Skin of body (tissue), 2 donors: ENCODE data around the gene AGAP1. TPM values are rescaled to one million over a fixed set of nuclear protein-coding genes. Genes with fewer than 3 reads are reported as not detected.

Experiments
- DNase-seq: peaks from one replicate; lab custom pipeline; 2025; lab: John Stamatoyannopoulos, UW
- total RNA-seq: library from RNA; depleted of rRNA; stranded (reverse); fragments of >200 nt; gene quantifications from one replicate; pipeline ENCODE4 v1.2.3, GENCODE V29; 2014

AGAP1 gene
- total RNA-seq, 1 donor from 2014 or later, result 25.6 TPM

DNA sequence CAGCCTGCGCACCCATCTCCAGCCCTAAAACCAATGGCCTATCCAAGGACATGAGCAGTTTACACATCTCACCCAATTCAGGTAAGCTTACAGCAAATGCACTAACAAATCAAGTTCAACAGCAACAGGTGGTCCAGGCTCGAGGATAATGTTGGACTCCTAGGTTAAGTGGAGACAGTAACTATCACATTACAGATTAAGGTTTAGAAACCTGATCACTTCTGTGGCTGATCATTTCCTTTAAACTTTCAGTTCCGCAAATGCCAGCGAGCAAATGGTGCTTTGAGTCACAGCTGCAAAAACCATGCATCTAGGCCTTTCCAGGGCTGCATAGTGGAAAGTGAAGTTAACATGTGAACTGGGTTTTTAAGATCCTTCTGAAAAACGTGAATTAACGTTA is 415.0 kb downstream of the AGAP1 start:
- no peak for DNase-seq

DNA sequence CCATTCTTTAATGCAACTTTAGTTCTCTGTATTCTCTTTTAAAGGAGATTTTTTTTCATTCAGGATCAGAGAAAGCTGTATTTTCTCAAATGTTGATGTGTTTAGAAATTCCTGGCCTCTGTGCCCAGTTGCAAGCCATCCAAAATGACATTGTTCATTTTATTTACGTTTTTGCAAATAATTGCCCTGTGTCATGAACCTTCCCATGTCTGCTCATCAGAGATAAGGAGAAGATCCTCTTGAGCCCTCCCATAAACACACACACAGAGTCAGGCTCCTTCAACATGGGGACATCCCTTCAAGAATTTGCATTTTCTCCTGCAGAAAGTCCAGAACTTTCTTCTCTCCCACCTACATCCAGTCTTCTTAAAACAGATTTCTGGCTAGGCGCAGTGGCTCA is 415.5 kb downstream of the AGAP1 start:
- no peak for DNase-seq

DNA sequence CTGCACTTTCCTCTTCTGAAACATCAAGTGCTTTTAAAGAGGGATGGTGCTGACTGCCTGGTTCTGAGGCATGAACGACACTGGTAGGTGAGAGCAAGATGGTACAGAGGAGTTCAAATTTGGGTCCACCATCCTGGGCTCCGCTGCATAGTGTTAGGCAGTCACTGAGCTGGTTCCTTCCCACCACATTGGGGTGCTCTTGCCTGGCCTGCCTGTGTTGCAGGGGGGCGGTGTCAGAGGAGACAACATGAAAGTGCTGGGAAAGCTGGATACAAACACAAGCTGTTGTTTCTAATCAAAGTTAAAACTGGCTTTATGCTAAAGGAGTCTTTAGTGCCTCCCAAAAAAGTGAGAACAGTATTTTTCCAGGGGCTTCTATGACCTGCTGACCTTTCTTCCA is 416.2 kb downstream of the AGAP1 start:
- DNase-seq, result no peak

DNA sequence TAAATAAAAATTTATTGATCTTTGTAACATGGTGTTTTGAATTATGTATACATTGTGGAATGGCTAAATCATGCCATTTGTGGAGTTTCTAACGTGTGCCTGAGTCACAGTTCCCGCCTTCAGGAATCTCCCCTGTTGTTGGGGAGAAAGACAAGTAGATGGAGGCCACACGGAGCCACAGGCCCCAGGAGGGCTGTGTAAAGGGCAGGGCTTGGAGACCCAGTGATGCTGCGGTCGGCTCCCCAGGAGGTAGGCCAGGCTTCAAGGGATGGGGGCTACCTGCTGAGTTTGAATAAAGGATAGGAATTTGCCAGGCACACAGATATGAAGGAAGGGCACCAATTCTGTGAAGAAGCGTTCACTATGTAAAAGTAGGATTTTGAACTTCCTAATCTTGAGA is 417.3 kb downstream of the AGAP1 start:
- no peak for DNase-seq

DNA sequence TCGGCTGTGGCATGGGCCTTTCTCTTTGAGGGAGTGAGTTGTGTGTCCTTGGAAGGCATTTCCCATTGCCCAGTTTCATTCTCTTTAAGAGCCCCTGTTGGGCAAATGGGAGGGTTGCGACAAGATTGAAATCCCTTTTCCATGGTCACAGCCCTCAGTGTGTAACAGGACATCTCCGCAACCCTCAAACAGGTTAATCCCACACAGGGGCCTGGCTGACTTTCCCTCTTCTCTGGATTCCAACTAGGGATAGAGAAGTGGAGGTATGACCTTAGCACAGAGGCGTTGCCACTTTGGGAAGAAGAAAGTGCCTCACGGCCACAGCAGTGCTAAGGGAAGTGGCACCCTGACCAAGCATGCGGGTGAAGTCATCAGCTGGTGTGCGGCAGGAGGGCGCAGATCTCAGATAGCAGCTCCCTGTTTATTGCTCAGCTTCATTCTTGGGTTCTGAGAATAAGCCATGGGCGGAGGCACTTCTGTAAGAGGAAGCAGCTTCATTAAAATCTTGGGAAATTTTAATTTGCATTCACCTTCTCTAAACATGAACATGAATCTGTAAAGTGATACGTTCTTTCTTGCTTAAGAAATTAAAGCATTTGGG is 417.9 kb downstream of the AGAP1 start:
- no peak for DNase-seq

DNA sequence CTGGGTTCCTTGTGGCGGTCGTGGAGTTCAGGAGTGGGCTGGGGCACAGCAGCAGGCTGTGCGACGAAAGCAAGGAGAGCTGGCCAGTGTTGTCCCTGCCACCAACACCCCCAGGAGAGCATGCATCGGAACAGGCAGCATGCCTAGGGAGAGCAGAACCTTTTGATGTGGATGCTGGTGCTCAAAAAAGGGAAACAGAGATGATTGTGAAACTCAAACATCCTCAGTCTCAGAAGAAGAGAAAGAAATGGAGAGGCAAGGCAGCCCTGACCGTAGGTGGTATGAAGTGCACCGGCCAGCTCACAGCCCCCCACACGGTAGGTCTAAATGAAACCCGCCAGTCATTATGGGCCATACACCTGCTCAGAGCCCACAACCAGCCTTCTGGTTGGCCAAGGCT is 420.9 kb downstream of the AGAP1 start:
- DNase-seq, result no peak

DNA sequence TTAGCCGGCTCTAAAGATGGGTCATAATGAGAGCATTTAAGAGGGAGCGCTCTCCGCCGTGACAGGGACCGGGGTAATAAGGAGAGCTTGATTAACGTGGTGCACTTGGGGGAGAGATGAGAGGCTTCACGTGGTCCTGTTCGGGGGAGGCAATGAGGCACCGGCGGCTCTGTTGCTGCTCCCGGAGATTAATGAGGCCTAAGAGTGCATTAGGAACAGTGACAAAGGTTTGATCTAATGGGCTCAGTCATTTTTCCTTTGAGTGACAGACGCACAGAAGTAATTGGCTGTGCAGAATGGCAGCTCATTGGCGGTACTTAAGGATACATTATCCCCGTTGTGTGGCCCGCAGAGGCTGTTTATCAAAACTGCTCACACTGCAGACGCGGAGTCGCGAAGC is 423.7 kb downstream of the AGAP1 start:
- no peak for DNase-seq

DNA sequence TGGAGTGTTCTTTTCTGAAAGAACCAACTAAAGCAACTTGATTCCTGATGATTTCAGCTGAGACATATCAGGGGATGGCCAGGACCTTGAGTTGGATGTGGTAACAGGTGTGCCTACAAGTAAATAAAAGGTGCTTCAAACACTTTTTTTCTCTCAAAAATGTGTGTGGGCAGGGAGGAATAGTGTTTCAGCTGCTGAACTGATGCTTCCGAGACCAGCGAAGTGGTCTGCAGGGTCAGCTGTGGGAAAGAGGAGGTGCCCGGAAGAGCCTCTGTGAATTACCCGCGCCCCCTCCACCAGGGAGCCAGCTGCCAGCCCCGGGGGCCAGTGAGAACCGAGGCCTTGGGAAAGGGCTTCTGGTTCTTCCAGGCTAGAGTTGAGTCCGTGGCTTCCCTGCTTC is 425.0 kb downstream of the AGAP1 start:
- no peak for DNase-seq

DNA sequence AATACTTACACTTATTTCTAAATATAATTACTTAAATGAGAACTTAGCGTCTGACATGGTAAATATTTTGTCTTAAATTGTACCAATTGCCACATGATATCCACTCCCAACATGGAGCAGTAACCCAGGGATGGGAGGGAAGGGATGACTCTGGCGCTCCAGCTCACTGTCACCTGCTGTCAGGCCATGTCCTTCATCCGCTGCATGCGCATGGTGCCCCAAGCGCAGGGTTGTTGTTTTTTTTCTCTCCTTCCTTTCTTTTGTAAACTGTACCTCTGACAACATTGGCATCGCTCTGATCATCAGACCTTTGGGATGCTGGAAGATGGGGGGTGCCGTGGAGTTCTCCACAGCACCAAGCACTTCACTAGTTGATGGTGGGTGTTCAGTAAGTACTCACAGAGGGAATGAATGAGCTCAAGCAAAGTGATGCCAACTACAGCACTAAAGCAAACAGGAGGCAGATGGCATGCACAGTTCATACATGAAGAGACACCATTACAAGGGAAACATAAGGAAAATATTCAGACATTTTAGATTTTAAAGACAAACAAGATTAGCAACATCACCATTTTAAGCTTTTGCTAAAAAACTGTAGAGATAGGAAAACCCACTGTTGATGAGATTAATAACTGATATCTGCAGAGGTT is 426.5 kb downstream of the AGAP1 start:
- no peak for DNase-seq

DNA sequence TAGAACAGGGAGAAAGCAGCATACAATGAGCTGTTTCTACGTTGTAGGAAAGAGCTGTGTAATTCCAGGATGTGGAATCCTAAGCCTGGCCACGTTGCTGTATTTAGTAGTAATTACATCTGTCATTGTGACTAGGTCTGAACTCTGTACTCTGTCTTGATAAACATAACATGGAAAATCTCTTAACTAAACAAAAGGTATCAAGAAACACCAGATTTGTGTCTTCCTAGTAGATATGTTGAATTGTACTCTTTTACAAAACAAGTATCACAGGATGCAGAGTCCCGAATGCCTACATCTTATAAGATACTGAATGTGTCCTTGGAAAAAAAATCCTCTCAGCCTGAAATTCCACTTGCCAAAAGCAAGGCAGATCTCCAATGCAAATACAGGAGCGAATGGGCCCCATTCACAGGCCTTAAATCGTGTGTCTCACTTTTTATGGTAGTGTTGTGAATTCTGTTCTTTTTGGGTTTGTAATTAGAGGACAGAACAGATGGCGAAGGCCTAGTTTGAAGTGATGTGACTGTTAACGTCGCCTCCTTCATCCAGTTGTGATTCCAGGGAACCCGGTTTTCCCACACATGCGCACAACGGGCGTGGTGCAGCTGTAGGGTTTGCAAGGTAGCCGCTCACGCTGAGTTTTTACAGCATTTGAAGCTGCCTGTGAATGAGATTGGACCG is 427.8 kb downstream of the AGAP1 start:
- no peak for DNase-seq

DNA sequence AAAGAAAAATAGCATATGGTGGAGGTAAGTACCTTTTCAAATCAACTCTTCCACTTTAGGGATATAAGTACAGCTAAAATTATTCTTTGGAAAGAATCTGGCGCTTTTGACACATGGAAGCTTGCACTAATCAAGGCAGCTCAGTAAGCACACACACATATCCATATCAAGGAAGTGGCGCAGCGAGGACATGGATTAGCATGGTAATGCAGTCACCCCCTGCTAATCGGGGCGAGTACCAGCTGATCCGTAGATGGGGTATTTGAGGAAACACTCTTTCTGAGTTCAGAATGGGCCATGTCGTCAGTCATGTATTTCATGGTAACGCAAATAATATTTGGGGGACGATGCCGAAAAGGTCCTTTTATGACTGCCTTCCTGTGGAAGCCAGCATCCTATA is 429.0 kb downstream of the AGAP1 start:
- no peak for DNase-seq

DNA sequence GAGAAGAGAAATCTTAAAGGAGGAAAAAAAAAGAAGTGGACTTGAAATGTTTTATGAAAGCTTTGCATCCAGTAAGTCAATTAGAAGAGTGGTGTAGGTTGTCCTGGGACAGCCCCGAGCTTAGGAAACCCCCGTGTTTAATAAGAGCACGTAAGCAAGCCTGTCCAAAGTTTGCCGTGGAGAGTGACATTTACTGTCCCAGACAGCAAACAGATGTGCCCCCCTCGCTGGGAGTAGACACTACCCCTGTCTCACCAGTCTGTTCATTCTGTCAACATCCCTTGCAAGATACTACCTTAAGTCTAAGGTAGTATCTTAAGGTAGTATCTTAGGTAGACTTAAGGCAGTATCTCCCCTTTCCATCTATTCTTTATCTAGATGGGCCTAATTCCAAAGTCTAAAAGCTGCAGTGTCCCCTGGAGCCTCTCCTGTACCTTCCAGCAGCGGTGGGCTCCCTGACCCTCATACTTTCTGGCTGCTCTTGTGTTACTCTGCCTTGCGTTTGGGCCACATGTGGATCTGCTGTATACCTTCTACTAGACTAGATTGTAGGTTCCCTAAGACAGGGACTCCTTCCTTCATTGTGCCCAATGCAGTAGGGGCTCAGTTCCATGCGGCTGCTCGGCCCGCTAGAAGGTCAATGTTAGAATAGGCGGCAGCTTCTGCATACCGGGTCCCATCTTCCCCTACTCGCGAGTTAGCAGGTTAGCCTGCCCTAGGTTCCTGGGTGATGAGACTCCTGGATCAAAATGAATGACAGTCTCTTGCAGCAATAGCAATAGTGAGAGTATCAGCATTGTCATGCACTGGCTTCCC is 430.2 kb downstream of the AGAP1 start:
- DNase-seq, result no peak

DNA sequence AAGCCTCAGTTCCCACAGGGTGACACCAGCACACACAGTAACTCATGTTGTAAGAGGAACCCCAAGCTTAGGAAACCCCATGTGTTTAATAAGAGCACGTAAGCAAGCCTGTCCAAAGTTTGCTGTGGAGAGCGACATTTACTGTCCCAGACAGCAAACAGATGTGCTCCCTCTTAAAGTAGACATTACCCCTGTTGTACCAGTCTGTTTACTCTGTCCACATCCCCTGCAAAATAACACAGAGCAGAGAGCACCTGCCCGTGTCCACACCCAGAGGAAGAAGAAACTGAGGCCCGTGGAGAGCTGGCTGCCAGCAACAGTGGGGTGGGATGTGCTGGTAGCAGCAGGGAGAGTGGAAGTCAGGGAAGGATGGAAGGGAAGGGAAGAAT is 430.8 kb downstream of the AGAP1 start:
- no peak for DNase-seq

DNA sequence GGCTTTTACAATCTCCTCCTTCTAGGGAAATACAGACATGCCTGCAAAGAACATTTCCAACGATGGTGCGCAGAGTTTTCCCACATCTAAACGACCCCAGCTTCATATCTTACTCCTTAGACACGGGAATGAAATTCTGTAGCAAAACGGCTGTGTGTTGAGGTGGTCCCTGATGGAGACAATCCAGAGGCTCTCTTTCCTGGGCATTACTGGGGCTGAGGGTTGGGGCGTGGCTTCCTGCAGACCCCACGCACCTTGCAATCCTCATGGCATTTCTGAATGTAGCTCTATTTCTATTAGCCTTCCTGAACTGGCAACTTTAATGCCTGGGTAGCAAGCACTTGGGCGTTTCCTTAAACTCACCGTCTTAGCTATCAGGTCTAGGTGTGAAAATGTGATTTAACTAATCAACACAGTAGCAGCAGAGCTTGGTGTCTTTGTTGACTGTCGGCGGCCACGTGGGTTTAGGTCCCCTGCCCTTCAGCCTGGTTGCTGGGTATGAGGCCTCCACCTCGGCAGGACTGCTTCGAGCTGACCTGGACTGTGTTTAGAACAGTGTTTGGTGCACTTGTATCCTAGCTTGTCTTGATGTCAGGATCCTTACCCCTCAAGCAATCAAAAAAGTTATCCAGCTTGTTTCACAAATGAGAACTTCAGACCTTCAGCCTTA is 431.5 kb downstream of the AGAP1 start:
- no peak for DNase-seq

DNA sequence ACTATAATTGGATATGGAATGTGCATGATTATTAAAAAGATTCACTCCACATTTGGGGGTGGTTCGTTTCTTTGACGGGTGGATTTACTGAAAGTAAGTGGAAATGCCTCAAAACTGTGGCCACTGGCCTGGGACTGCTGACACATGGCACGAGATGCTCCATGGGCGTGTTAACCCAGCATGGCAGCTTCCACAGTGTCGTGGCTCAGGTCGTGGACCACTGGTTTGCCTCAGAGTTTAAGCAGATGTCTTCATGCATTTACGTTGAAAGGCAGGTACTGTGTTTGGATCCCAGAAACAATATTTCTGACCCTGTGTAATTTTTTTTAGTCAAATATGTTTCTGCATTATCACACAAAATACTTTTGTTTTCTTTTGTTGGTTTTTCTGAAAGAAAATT is 432.4 kb downstream of the AGAP1 start:
- DNase-seq, result no peak

DNA sequence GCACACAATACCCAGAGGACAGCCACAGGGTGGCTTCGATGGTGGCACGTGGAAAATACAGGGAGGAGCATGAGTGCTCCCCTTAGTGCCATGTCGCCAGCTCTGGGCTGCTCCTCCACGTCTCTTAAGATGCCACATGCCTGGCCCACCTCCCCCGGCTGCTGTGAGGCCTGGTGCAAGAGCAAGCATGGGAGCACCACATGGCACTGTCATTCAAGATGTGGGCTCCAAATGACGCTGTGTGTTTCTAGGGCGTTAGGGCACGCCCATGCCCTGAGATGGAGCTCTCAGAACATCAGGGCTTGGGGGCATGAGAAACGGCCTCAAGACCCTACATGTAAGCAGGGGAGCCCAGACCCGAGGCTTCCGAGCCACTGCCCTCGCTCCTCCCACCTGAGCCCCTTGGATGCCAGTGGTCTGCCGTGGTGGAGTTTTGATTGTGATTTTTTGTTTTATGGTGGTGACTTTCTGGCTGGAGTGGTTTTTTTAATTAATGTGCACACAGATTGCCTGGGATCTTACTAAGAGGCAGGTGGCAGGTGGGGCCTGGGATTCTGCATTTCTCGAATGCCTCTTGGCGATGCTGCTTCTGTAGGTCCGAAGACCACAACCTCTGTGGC is 435.0 kb downstream of the AGAP1 start:
- no peak for DNase-seq

DNA sequence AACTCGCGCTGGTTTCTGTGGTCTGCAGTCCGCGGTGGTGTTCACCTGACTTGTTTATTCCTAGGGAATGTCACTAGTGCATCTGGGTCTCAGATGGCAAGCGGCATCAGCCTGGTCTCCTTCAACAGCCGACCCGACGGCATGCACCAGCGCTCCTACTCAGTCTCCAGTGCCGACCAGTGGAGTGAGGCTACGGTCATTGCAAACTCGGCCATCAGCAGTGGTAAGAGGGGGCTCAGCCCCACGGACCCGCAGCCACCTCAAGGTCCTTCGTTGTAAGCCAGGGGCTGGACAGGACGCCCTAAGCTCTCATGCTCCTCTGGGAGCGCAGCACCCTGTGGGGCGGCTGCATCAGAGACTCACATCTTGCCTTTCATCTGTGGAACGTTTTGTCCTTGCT is 436.9 kb downstream of the AGAP1 start:
- no peak for DNase-seq

DNA sequence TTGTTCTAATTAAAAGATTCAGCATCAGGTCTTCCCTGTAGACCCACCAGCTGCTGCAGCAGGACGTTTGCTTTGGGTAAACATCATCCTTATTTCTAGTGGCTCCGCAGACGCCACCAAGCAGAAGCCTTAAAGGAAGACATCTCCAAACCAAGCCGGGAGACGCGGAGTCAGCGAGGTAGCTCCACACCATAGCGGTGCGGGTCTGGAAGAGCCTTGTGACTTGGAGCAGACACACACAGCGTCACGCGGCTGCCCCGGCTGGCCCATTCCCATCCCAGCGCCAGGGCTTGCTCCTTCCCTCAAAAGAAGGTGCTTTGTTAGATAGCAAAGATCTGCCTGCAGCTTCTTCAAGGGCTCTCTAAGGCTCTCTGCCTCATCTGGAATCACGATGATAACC is 437.8 kb downstream of the AGAP1 start:
- DNase-seq, result no peak

DNA sequence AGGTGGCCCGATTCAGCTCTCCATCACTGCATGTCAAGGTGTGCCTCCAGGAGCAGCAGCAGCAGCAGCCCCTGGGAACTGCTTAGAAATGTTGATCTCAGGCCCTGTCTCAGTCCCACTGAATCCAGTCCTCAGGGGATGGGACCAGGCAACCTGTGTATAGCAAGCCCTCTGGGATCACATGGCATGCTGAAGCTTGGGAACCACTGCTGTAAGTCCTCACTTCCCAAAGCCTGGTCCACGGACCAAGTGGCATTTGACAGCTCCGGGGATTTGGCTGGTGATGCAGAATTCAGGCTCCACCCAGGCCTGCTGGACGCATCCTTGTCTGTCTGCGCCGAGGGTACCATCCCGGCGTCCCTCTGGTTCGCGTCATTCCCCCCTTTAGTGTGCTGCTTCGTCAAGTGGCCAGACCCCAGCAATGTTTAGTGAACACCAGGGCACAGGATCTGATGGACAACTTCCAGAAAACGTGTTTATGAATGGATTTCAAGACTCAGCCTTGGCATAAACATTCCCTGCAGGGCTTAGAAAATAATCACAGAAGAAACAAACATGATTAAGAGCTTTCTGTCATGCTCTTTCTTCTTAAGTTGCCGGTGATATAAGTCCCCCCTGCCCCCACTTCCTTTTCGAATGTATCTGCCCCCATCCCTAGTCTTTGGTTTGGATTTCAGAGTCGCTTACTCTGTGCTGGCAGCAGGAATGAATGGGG is 440.4 kb downstream of the AGAP1 start:
- DNase-seq, result no peak

DNA sequence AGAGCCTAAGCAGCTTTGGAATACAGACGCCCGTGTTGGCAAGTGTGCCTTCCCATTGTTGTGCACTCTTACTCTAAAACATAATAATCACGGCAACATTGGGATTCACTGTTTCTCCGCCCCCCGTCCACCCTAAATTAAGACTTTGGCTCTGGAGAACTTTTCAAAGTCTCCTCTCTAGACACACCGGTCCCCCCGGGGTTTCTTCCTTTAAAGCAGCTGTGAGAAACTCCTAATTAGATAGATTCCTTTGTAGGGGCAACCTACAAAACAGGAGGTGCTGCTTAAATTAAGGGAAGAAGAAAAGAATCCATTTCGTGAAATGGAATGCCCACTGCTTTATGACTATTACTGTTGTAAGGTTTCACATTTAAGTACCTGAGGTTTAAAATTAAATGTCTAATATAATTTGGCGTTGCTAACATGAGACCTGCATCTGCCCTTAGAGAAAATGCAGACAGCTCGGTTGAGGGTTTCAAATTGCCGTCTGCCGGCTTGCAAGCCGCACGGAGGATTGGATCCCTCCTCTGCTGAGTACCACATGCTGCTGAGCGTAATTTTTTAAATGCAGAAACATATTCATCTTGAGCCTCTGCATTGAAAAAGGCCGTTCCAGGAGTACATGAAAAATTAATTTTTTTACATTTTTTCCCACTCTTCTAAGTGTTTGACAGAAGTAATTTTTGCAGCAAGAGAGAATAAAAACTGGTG is 441.1 kb downstream of the AGAP1 start:
- DNase-seq, result no peak
